Renal cortical epithelial cell (primary cell): ENCODE results near the gene RB1. TPM values are rescaled to one million over a fixed set of nuclear protein-coding genes. Genes with fewer than 3 reads are reported as not detected.

Source experiments
- DNase-seq: peaks from one replicate; pipeline ENCODE4 v3.0.0-alpha.2; 2011; ENCODE audit warnings: low read depth
- total RNA-seq: library from RNA; depleted of rRNA; stranded (reverse); fragments of >200 nt; gene quantifications from 2 replicates; pipeline ENCODE4 v1.2.3, GENCODE V29; 2014

Gene RB1
- total RNA-seq, 1 donor from 2014 or later = 87.3 TPM

- peak; percentile 74 for DNase-seq
These were observed 190.3 kb downstream of the RB1 start for GRCh38 chr13:48493851-48494250.

GRCh38 chr13:48494874-48495273, 191.3 kb downstream of the RB1 start:
- DNase-seq = no peak

- no peak for DNase-seq
These were observed 193.0 kb downstream of the RB1 start for GRCh38 chr13:48496271-48497161.

- no peak for DNase-seq
These were observed 194.1 kb downstream of the RB1 start for GRCh38 chr13:48497669-48498068.

- DNase-seq = peak; percentile 89
These were observed 197.2 kb downstream of the RB1 start for GRCh38 chr13:48500652-48501197.

- DNase-seq = no peak
These were observed 198.2 kb downstream of the RB1 start for GRCh38 chr13:48501705-48502104.

- no peak for DNase-seq
These were observed 199.2 kb downstream of the RB1 start for GRCh38 chr13:48502601-48503319.

- DNase-seq = no peak
These were observed 201.1 kb downstream of the RB1 start for GRCh38 chr13:48504606-48505005.

GRCh38 chr13:48505012-48505411, 201.5 kb downstream of the RB1 start:
- no peak for DNase-seq

- DNase-seq = peak; percentile 57
These were observed 202.1 kb downstream of the RB1 start for GRCh38 chr13:48505597-48506091.

GRCh38 chr13:48506092-48506701, 202.6 kb downstream of the RB1 start:
- DNase-seq = no peak

- no peak for DNase-seq
These were observed 203.5 kb downstream of the RB1 start for GRCh38 chr13:48507021-48507420.

- DNase-seq = no peak
These were observed 204.5 kb downstream of the RB1 start for GRCh38 chr13:48508011-48508410.

GRCh38 chr13:48510698-48511097, 207.1 kb downstream of the RB1 start:
- no peak for DNase-seq

GRCh38 chr13:48511621-48512230, 208.2 kb downstream of the RB1 start:
- DNase-seq = no peak

GRCh38 chr13:48514793-48515192, 211.2 kb downstream of the RB1 start:
- no peak for DNase-seq

- DNase-seq = no peak
These were observed 212.2 kb downstream of the RB1 start for GRCh38 chr13:48515732-48516131.

- DNase-seq = no peak
These were observed 214.5 kb downstream of the RB1 start for GRCh38 chr13:48518083-48518482.

- DNase-seq = no peak
These were observed 222.7 kb downstream of the RB1 start for GRCh38 chr13:48526286-48526685.

- no peak for DNase-seq
These were observed 224.4 kb downstream of the RB1 start for GRCh38 chr13:48527955-48528354.

GRCh38 chr13:48528720-48529119, 225.2 kb downstream of the RB1 start:
- no peak for DNase-seq

- no peak for DNase-seq
These were observed 227.3 kb downstream of the RB1 start for GRCh38 chr13:48530833-48531232.
